ENCODE results near the gene TOR2A. TPM values are rescaled to one million over a fixed set of nuclear protein-coding genes. Genes with fewer than 3 reads are reported as not detected.

TOR2A gene
- total RNA-seq, 1 donor from 2014 or later: 2.3 TPM

DNA sequence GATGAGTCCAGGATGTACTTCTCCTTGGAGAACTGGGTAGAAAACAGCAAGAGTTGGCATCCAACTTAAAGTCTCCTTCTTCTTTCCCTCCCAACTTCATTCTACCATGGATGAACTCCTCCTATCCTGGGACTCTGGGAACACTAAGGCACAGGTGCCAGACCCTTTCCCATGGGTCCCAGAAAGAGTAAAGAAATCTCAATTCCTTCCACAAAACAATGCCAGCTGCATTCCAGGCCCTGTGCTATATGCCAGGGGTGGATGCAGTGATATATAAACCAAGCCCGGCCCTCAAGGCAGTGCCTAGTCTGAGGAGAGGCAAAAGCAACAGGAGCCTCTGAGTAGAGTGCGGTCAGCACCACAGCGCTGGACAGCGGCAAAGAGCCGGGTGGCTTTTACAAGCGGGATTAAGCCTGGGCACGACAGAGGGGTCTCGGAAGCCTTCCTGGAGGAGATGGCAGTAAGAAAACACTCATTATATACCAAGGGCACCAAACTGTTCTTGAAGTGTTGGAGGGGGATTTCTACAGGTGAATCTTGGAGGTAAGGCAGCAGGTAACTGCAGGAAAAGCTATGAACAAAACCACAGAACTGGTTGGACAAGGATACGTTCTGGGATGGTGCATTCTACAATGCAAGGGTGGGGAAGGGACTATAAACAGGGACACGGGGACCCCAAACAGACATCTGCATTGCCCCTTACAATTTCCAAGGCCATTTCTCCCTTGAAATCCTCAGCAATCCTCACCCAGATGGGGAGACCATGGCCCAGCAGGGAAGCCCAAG, 16.4 kb upstream of the TOR2A start:
- peaks cover 37% of the 10 kb centered on the region for H3K27me3 ChIP-seq (ENCODE audit: low read depth)
- peaks cover 62% of the 10 kb centered on the region for H3K4me1 ChIP-seq
- peaks cover 47% of the 10 kb centered on the region for H3K36me3 ChIP-seq
- TF ChIP-seq, protein P1, sequence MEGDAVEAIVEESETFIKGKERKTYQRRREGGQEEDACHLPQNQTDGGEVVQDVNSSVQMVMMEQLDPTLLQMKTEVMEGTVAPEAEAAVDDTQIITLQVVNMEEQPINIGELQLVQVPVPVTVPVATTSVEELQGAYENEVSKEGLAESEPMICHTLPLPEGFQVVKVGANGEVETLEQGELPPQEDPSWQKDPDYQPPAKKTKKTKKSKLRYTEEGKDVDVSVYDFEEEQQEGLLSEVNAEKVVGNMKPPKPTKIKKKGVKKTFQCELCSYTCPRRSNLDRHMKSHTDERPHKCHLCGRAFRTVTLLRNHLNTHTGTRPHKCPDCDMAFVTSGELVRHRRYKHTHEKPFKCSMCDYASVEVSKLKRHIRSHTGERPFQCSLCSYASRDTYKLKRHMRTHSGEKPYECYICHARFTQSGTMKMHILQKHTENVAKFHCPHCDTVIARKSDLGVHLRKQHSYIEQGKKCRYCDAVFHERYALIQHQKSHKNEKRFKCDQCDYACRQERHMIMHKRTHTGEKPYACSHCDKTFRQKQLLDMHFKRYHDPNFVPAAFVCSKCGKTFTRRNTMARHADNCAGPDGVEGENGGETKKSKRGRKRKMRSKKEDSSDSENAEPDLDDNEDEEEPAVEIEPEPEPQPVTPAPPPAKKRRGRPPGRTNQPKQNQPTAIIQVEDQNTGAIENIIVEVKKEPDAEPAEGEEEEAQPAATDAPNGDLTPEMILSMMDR (IDR thresholded peaks at IDR 0.05; ENCODE audit: borderline replicate concordance): no peak
- peak overlapping the region; percentile 93 for H3K27ac ChIP-seq (replicated peaks)
- intact Hi-C loops (cut with micrococcal nuclease): no loop called here
- DNase-seq: no peak
- H3K4me3 ChIP-seq: no peak overlapping the region
- H3K9me3 ChIP-seq (replicated peaks): no peaks in the 10 kb centered on the region

DNA sequence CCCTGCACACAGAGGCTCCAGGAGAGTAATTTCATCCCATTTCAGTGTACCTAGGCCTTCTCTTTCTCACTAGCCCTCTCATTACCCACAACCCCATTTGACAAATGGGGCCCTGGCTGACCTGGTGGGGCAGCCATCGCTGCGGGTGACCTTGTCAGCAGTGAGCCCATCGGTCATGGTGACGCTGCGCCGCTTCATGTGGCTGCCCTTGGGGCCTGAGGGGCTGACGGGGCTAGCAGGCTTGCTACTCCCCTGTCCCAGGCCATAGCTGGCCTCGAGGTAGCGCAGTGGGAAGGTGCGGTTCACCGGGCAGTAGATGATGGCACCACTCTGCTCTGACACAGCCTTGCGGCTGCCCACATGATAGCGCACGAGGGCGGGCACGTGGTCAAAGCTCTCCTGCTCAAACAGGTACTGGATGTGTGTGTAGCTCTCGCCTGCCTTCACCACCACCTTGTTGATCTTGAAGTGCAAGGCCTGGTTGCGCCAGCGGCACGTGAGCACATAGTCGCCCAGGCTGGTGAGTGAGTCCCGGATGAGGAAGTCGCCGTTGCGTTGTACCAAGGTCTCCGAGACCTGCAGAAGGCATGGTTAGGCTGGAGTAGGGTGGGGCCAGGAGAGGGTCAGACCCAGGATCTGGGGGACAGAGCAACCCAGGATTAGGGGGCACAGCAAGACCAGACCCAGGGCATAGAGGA, 14.1 kb upstream of the TOR2A start:
- H3K36me3 ChIP-seq: peaks cover 67% of the 10 kb centered on the region
- TF ChIP-seq, protein P1 (IDR thresholded peaks at IDR 0.05; ENCODE audit: borderline replicate concordance): no peak
- peaks cover 15% of the 10 kb centered on the region for H3K27me3 ChIP-seq (ENCODE audit: low read depth)
- intact Hi-C loops (cut with micrococcal nuclease): no loop called here
- H3K27ac ChIP-seq (replicated peaks): no peak overlapping the region
- no peaks in the 10 kb centered on the region for H3K9me3 ChIP-seq (replicated peaks)
- H3K4me1 ChIP-seq: peaks cover 40% of the 10 kb centered on the region
- no peak for DNase-seq
- H3K4me3 ChIP-seq: no peak overlapping the region

DNA sequence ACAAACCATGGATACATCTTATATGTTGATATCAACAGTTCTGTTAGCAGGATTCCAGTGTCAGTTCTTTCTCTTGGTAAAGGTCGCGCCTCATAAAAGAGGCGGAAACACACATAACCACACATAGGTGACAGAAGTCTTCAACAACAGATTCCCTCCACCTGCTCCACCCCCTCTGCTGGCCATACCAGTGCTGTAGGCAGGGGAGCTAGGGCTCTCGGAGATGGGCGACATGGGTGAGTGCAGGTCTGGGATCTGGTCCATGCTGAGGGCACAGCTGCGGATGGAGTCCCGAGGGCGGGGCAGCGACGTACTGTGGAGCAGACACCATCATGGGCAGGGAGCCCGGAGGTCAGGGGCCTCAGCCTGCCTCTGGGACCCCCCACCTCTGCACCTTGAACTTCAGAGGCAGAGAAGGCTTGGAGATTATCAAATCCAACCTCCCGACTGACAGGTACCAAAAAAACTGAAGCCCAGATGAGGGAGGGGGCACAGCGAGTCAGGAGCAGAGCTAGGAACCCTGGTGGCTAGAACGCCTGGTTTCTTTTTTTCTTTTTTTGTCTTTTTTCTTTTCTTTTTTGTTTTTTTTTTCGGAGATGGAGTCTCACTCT, 12.0 kb upstream of the TOR2A start:
- Histone ChIP-seq H3K27me3 (ENCODE audit: low read depth) (no peaks in the 10 kb centered on the region), H3K4me3 (no peak overlapping the region), H3K27ac (replicated peaks) (no peak overlapping the region), H3K4me1 (peaks cover 32% of the 10 kb centered on the region), H3K36me3 (peaks cover 87% of the 10 kb centered on the region), H3K9me3 (replicated peaks) (no peaks in the 10 kb centered on the region)
- no peak for DNase-seq
- intact Hi-C loops (cut with micrococcal nuclease): no loop called here
- TF ChIP-seq, protein P1 (IDR thresholded peaks at IDR 0.05; ENCODE audit: borderline replicate concordance): no peak

DNA sequence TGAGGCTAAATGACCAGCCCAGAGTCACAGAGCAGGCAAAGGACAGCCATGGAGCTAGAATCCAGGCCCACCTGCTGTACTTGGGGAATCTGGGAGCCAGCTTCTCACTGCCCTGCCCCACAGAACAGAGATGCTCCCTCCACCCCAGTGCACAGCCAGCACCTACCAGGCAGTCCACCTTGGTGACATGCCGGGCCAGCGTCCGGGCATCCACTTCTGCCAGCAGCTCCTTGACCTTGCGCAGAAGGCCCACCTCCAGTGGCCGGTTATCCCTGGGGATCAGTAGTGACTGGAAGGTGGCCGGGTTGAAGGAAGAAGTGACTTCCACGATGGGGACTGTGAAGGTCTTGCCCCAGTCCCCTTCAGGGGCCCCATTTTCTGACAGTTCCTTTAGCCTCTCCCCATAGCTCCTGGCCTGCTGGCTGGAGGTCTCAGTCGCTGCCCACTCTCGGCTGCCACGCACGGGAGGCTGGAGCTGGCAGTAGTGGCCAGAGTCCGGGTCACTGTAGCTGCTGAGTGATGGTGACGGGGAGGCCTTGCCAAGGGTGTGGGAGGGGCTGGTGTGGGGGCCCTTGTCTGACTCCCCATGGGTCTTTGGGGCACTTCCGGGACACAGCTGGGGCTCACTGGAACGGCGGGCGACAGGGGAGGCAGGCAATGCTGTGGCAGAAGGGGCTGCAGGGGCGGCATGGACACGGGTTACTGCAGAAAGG, 9.5 kb upstream of the TOR2A start:
- intact Hi-C loops (cut with micrococcal nuclease): no loop called here
- no peaks in the 10 kb centered on the region for H3K27me3 ChIP-seq (ENCODE audit: low read depth)
- H3K4me3 ChIP-seq: no peak overlapping the region
- no peak for DNase-seq
- peaks cover 84% of the 10 kb centered on the region for H3K36me3 ChIP-seq
- TF ChIP-seq, protein P1 (IDR thresholded peaks at IDR 0.05; ENCODE audit: borderline replicate concordance): no peak
- H3K27ac ChIP-seq (replicated peaks): no peak overlapping the region
- H3K4me1 ChIP-seq: peaks cover 46% of the 10 kb centered on the region
- H3K9me3 ChIP-seq (replicated peaks): no peaks in the 10 kb centered on the region

DNA sequence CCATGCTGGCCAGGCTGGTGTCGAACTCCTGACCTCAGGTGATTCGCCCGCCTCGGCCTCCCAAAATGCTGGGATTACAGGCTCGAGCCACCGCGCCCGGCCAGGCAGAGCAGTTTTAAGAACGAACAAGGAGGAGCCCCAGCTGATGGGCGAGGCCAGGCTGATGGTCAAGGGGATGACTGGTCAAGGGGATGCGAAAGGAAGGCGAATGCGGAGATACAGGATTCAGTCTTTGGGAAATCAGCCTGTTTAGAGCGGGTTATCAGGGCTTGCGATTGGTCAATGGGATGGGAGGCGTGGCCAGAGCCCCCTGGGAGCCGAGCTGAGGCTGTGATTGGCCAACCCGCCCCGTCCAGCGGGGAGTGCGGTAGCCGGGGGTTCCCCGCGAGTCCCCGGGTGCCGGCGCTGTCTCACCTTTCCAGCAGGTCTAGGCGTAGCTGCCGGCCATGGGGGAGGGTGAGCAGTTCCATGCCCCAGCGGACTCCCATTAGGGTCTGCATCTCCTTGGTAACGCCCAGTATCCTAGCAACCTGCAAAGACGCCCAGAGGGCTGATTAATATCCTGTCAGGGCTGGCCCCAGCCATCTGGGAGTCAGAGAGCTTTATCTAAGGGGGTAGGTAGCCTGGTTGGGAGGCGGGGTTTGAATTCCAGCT, 7.5 kb upstream of the TOR2A start:
- intact Hi-C loops (cut with micrococcal nuclease): no loop called here
- H3K4me3 ChIP-seq: peak overlapping the region; percentile 64
- no peaks in the 10 kb centered on the region for H3K9me3 ChIP-seq (replicated peaks)
- peak overlapping the region; percentile 68 for H3K27ac ChIP-seq (replicated peaks)
- no peak for DNase-seq
- TF ChIP-seq, protein P1 (IDR thresholded peaks at IDR 0.05; ENCODE audit: borderline replicate concordance): no peak
- H3K4me1 ChIP-seq: peaks cover 39% of the 10 kb centered on the region
- H3K27me3 ChIP-seq (ENCODE audit: low read depth): no peaks in the 10 kb centered on the region
- peaks cover 81% of the 10 kb centered on the region for H3K36me3 ChIP-seq

Measured in left ventricle myocardium inferior (tissue), 1 donor.